Sciatic nerve (tissue), 2 donors: Measurements from ENCODE around the gene GNAI2. TPM values are rescaled to one million over a fixed set of nuclear protein-coding genes. Genes with fewer than 3 reads are reported as not detected.
"Not testable (repeated sequence)": the region's sequence is repeated elsewhere in the genome, so short reads cannot be mapped to it uniquely, and the experiment has no call there.

Experiments used
- ATAC-seq: fragments of 200-7000 bp; cut with Tn5 transposase; one replicate; pipeline ENCODE4 v1.9.1; 2020; ENCODE audit warnings: mild to moderate bottlenecking, moderate library complexity
- DNase-seq: peaks from one replicate; pipeline ENCODE4 v3.0.0-alpha.2; 2020; ENCODE audit warnings: low spot score
- intact Hi-C: fragments of 100-400 bp; cut with DNase I; formaldehyde crosslinking; loops from one replicate; pipeline ENCODE4 v1.14.2; 2022
- total RNA-seq: library from RNA; stranded (reverse); fragmentation: NEBNext Ultra II Directional; extraction: Animal tissue kit (Norgen Biotek cat#: 25700); gene quantifications from one replicate; pipeline ENCODE4 v1.2.1, GENCODE V29; 2021
- donor health status: DM: no; HTN: no; CAD: no.
- donor health status: DM: no; HTN: no; CAD: no.

GNAI2 gene
- total RNA-seq, 1 donor from 2014 or later: 313 TPM

- intact Hi-C loops: no loop called here
- DNase-seq (no peak), ATAC-seq (no peak)
Observed at GRCh38 chr3:50203113-50203808, 32.7 kb upstream of the GNAI2 start.

- DNase-seq (no peak), ATAC-seq (no peak)
- intact Hi-C loops: no loop called here
Observed at GRCh38 chr3:50203809-50204803, 31.9 kb upstream of the GNAI2 start.

- intact Hi-C loops: no loop called here
- peak; percentile 60 for ATAC-seq
Observed at GRCh38 chr3:50204804-50205412, 31.1 kb upstream of the GNAI2 start, which contains the start of gene SLC38A3. SLC38A3 (plus strand) TSS chr3:50205271; CDS start chr3:50214200, 8,929 bp downstream.

GRCh38 chr3:50205413-50206276 is 30.4 kb upstream of the GNAI2 start:
- DNase-seq (no peak), ATAC-seq (peak; percentile 26)
- intact Hi-C loops: no loop called here

More at GRCh38 chr3:50204804-50205412, 31.1 kb upstream of the GNAI2 start, which contains the start of gene SLC38A3:
- DNase-seq: no peak

- intact Hi-C loops: no loop called here
- ATAC-seq: no peak
- DNase-seq: no peak
Observed at GRCh38 chr3:50207359-50208042, 28.5 kb upstream of the GNAI2 start.

- ATAC-seq (no peak), DNase-seq (no peak)
- intact Hi-C loops: no loop called here
Observed at GRCh38 chr3:50208677-50209344, 27.2 kb upstream of the GNAI2 start.

- intact Hi-C loops: no loop called here
- no peak for DNase-seq
- no peak for ATAC-seq
Observed at GRCh38 chr3:50210176-50210509, 25.9 kb upstream of the GNAI2 start.

- no peak for ATAC-seq
- intact Hi-C loops: no loop called here
Observed at GRCh38 chr3:50210510-50211367, 25.3 kb upstream of the GNAI2 start.

GRCh38 chr3:50211368-50211717 is 24.7 kb upstream of the GNAI2 start:
- DNase-seq, ATAC-seq, intact Hi-C loops: not testable (repeated sequence)

More at GRCh38 chr3:50210510-50211367, 25.3 kb upstream of the GNAI2 start:
- DNase-seq: no peak

GRCh38 chr3:50211930-50212329 is 24.1 kb upstream of the GNAI2 start:
- intact Hi-C loops: no loop called here
- no peak for DNase-seq
- ATAC-seq: no peak

GRCh38 chr3:50212502-50212901 is 23.5 kb upstream of the GNAI2 start:
- DNase-seq (no peak), ATAC-seq (no peak)
- intact Hi-C loops: no loop called here

- ATAC-seq: no peak
- DNase-seq: no peak
- intact Hi-C loops: no loop called here
Observed at GRCh38 chr3:50212971-50213370, 23.0 kb upstream of the GNAI2 start.

GRCh38 chr3:50213373-50213772 is 22.6 kb upstream of the GNAI2 start:
- intact Hi-C loops: no loop called here
- DNase-seq (no peak), ATAC-seq (peak; percentile 55)

- intact Hi-C loops: no loop called here
- ATAC-seq (no peak), DNase-seq (no peak)
Observed at GRCh38 chr3:50214824-50215223, 21.2 kb upstream of the GNAI2 start.

- ATAC-seq: no peak
- intact Hi-C loops: no loop called here
Observed at GRCh38 chr3:50215529-50215928, 20.5 kb upstream of the GNAI2 start.

GRCh38 chr3:50217681-50218080 is 18.3 kb upstream of the GNAI2 start:
- ATAC-seq (no peak), DNase-seq (no peak)
- intact Hi-C loops: no loop called here

More at GRCh38 chr3:50215529-50215928, 20.5 kb upstream of the GNAI2 start:
- DNase-seq: no peak

GRCh38 chr3:50218448-50218847 is 17.6 kb upstream of the GNAI2 start:
- intact Hi-C loops: no loop called here
- ATAC-seq: no peak
- no peak for DNase-seq
